ENCODE measurements around the gene EVI2B.

- TF ChIP-seq EZH2 (IDR thresholded peaks at IDR 0.05; ENCODE audit: borderline replicate concordance, low read length) (no peak), CTCF (conservative IDR thresholded peaks at IDR 0.05 in 1 of 2, IDR thresholded peaks at IDR 0.05 in 1 of 2; ENCODE audit: extremely low read depth in 1 of 2, insufficient read depth in 1 of 2, low read depth in 1 of 2, low read length in 2 of 2) (no peak)
These were observed 52.3 kb downstream of the EVI2B start for GRCh38 chr17:31261601-31262000.

All from mammary epithelial cell (primary cell).